HG02938 (cell line): ENCODE results near the gene FER.
A peak's percentile ranks its signal among the peaks of the same experiment; 100 is the strongest.
"Not testable (repeated sequence)": the region's sequence is repeated elsewhere in the genome, so short reads cannot be mapped to it uniquely, and the experiment has no call there.

ENCODE experiments used
- ATAC-seq: cut with Tn5 transposase; IDR thresholded peaks from one replicate; pipeline ENCODE4 v1.9.1; 2021; ENCODE audit warnings: mild to moderate bottlenecking, moderate library complexity; ENCODE audit not compliant: unreplicated experiment

Gene FER

GRCh38 chr5:108743846-108744245, 3.9 kb upstream of the FER start:
- no peak for ATAC-seq

- no peak for ATAC-seq
Measured at GRCh38 chr5:108747111-108747773, 455 bp upstream of the FER start.

- peak; percentile 97 for ATAC-seq
Measured at GRCh38 chr5:108748401-108749127, 867 bp downstream of the FER start.

- ATAC-seq: peak; percentile 25
Measured at GRCh38 chr5:108749128-108749861, 1.6 kb downstream of the FER start.

GRCh38 chr5:108753331-108753730, 5.6 kb downstream of the FER start:
- no peak for ATAC-seq

- ATAC-seq: no peak
Measured at GRCh38 chr5:108753877-108754276, 6.2 kb downstream of the FER start.

- ATAC-seq: no peak
Measured at GRCh38 chr5:108760512-108760911, 12.8 kb downstream of the FER start.

GRCh38 chr5:108762660-108763059, 15.0 kb downstream of the FER start:
- ATAC-seq: no peak

- no peak for ATAC-seq
Measured at GRCh38 chr5:108763222-108763916, 15.7 kb downstream of the FER start.

GRCh38 chr5:108765647-108766046, 17.9 kb downstream of the FER start:
- no peak for ATAC-seq

- ATAC-seq: not testable (repeated sequence)
Measured at GRCh38 chr5:108766916-108767315, 19.2 kb downstream of the FER start.

GRCh38 chr5:108769352-108769751, 21.7 kb downstream of the FER start:
- ATAC-seq: peak; percentile 75

- ATAC-seq: no peak
Measured at GRCh38 chr5:108772626-108773025, 24.9 kb downstream of the FER start.

- ATAC-seq: no peak
Measured at GRCh38 chr5:108773330-108773729, 25.6 kb downstream of the FER start.

- ATAC-seq: not testable (repeated sequence)
Measured at GRCh38 chr5:108774079-108774478, 26.4 kb downstream of the FER start.

GRCh38 chr5:108777582-108777981, 29.9 kb downstream of the FER start:
- ATAC-seq: not testable (repeated sequence)

GRCh38 chr5:108784577-108784976, 36.9 kb downstream of the FER start:
- ATAC-seq: not testable (repeated sequence)

- ATAC-seq: no peak
Measured at GRCh38 chr5:108786806-108787483, 39.2 kb downstream of the FER start.

- no peak for ATAC-seq
Measured at GRCh38 chr5:108788142-108788541, 40.4 kb downstream of the FER start.

GRCh38 chr5:108793207-108793606, 45.5 kb downstream of the FER start:
- ATAC-seq: no peak

- ATAC-seq: not testable (repeated sequence)
Measured at GRCh38 chr5:108794349-108794748, 46.7 kb downstream of the FER start.
